ENCODE data around the gene SF3B1. TPM values are rescaled to one million over a fixed set of nuclear protein-coding genes. Genes with fewer than 3 reads are reported as not detected.
"Not testable (repeated sequence)": the region's sequence is repeated elsewhere in the genome, so short reads cannot be mapped to it uniquely, and the experiment has no call there.

The SF3B1 gene
- total RNA-seq, 1 donor from 2014 or later: 211 TPM

DNA sequence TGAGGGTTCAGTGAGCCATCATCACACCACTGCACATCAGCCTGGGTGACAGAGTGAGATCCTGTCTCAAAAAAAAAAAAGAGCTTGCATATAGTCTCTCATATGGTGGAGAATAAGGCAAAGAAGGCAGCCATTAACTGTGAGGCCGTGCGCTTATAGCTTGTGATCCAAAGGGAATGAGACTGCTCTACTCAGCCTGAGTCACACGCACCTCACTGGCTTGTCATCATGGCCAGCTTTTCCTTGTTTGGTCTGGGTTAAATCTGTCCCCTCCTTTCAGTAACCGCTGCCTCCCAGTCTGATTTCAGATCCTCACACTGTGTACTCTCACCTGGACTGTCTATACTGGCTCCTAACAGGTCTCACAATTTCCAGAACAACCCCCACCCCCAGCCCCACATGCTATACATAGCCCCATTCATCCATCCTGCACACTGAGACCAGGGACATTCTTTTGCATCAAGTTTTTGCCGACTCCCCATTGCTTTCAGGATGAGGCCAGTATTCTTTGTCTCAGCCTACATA, 88.9 kb downstream of the SF3B1 start:
- H3K27ac Mint-ChIP-seq (ENCODE audit: unreplicated experiment): no peak overlapping the region
- no peaks in the 10 kb centered on the region for H3K36me3 Mint-ChIP-seq (ENCODE audit: low read depth)
- H3K27me3 Mint-ChIP-seq (ENCODE audit: low read depth): no peaks in the 10 kb centered on the region
- H3K9me3 Mint-ChIP-seq (ENCODE audit: low read depth): peaks cover 2% of the 10 kb centered on the region
- TF ChIP-seq CTCF (IDR thresholded peaks at IDR 0.05): no peak
- H3K4me3 Mint-ChIP-seq (ENCODE audit: unreplicated experiment): no peak overlapping the region
- no peak for DNase-seq (ENCODE audit: low spot score)
- H3K4me1 Mint-ChIP-seq (ENCODE audit: low read depth): no peaks in the 10 kb centered on the region

DNA sequence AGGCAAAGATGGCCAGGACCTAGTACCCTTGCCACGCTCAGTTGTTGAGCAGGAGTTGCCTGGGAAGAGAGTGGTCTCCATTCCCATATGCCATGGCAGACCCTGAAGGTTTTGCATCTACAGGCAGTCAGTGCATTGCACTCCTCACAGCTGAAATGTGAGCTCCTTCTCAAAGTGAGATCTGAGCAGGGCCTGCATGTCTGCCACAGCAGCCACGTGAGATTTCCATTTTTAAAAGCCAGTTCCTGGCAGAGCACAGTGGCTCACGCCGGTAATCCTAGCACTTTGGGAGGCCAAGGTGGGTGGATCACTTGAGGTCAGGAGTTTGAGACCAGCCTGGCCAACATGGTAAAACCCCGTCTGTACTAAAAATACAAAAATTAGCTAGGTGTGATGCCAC, 90.9 kb downstream of the SF3B1 start:
- DNase-seq (ENCODE audit: low spot score); H3K36me3 Mint-ChIP-seq (ENCODE audit: low read depth); H3K4me3 Mint-ChIP-seq (ENCODE audit: unreplicated experiment); H3K27me3 Mint-ChIP-seq (ENCODE audit: low read depth); H3K27ac Mint-ChIP-seq (ENCODE audit: unreplicated experiment); H3K9me3 Mint-ChIP-seq (ENCODE audit: low read depth); H3K4me1 Mint-ChIP-seq (ENCODE audit: low read depth): not testable (repeated sequence)

DNA sequence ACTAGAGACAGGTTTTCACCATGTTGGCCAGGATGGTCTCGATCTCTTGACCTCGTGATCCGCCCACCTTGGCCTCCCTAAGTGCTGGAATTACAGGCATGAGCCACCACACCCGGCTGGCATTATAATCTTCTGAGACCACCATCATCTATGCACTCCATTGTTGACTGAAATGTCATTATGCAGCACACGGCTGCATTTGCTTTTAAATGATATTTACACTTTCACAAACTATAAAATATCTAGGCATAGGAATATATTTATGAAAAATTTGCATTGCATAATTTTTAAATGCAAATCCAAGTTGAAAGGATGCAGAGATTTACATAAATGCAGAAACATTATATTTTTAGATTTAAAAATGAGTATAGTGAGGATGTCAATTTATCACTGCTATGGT, 94.2 kb downstream of the SF3B1 start:
- Mint-ChIP-seq H3K27me3 (ENCODE audit: low read depth) (no peaks in the 10 kb centered on the region), H3K27ac (ENCODE audit: unreplicated experiment) (no peak overlapping the region), H3K9me3 (ENCODE audit: low read depth) (no peaks in the 10 kb centered on the region), H3K36me3 (ENCODE audit: low read depth) (no peaks in the 10 kb centered on the region), H3K4me1 (ENCODE audit: low read depth) (no peaks in the 10 kb centered on the region), H3K4me3 (ENCODE audit: unreplicated experiment) (no peak overlapping the region)
- TF ChIP-seq CTCF (IDR thresholded peaks at IDR 0.05): no peak
- no peak for DNase-seq (ENCODE audit: low spot score)

Other genes with a start within 250 kb of the SF3B1 start
- 21.4 to 45.8 TPM (median 26.1 TPM) in 3 replicates for gene ANKRD44, start 124.2 kb downstream of the SF3B1 start, total RNA-seq
- gene COQ10B, start 18.5 kb upstream of the SF3B1 start, total RNA-seq: 28.5 to 33.9 TPM (median 33.5 TPM) in 3 replicates
- 149 to 195 TPM (median 152 TPM) in 3 replicates for gene HSPD1, start 64.8 kb upstream of the SF3B1 start, total RNA-seq
- gene HSPE1, start 65.4 kb upstream of the SF3B1 start, total RNA-seq: 55.2 to 99.6 TPM (median 55.4 TPM) in 3 replicates
- 30.8 to 32.8 TPM (median 32.3 TPM) in 3 replicates for gene MOB4, start 81.0 kb upstream of the SF3B1 start, total RNA-seq
- 11.5 to 28.5 TPM (median 13.6 TPM) in 3 replicates for gene RFTN2, start 240.6 kb upstream of the SF3B1 start, total RNA-seq